NCI-H187 treated with DMSO at 0.1 percent for 48 hours (cell line): Measurements from ENCODE around the gene ANKS3.
"Not testable (repeated sequence)": the region's sequence is repeated elsewhere in the genome, so short reads cannot be mapped to it uniquely, and the experiment has no call there.

Experiments
- DNase-seq: peaks from one replicate; lab custom pipeline; 2025; lab: John Stamatoyannopoulos, UW

The ANKS3 gene

GRCh38 chr16:4753227-4753626 is 19.2 kb upstream of the ANKS3 start:
- no peak for DNase-seq

GRCh38 chr16:4752351-4753100 is 18.5 kb upstream of the ANKS3 start:
- DNase-seq, result no peak

GRCh38 chr16:4750896-4751295 is 16.8 kb upstream of the ANKS3 start:
- no peak for DNase-seq

- DNase-seq, result no peak
Measured at GRCh38 chr16:4749700-4750257, 15.7 kb upstream of the ANKS3 start.

GRCh38 chr16:4748682-4749411 is 14.8 kb upstream of the ANKS3 start:
- DNase-seq, result no peak

- no peak for DNase-seq
Measured at GRCh38 chr16:4747906-4748681, 14.0 kb upstream of the ANKS3 start.

GRCh38 chr16:4746991-4747574 is 13.0 kb upstream of the ANKS3 start:
- no peak for DNase-seq

GRCh38 chr16:4746215-4746614 is 12.1 kb upstream of the ANKS3 start:
- no peak for DNase-seq

- DNase-seq, result no peak
Measured at GRCh38 chr16:4745274-4745569, 11.2 kb upstream of the ANKS3 start.

GRCh38 chr16:4744555-4745273 is 10.6 kb upstream of the ANKS3 start:
- DNase-seq, result no peak

- no peak for DNase-seq
Measured at GRCh38 chr16:4743226-4743878, 9.3 kb upstream of the ANKS3 start.

- DNase-seq, result not testable (repeated sequence)
Measured at GRCh38 chr16:4738370-4738769, 4.3 kb upstream of the ANKS3 start.

- DNase-seq, result no peak
Measured at GRCh38 chr16:4737545-4737944, 3.5 kb upstream of the ANKS3 start.

- DNase-seq, result no peak
Measured at GRCh38 chr16:4736546-4736945, 2.5 kb upstream of the ANKS3 start.

GRCh38 chr16:4734730-4735535 is 862 bp upstream of the ANKS3 start:
- DNase-seq, result no peak

GRCh38 chr16:4733747-4734062 is 366 bp downstream of the ANKS3 start:
- DNase-seq, result no peak

GRCh38 chr16:4733211-4733742 is 794 bp downstream of the ANKS3 start:
- DNase-seq, result no peak

- no peak for DNase-seq
Measured at GRCh38 chr16:4729876-4730275, 4.2 kb downstream of the ANKS3 start.

GRCh38 chr16:4728676-4729075 is 5.4 kb downstream of the ANKS3 start:
- DNase-seq, result no peak

GRCh38 chr16:4726616-4727015 is 7.5 kb downstream of the ANKS3 start:
- DNase-seq, result no peak
